Measurements from ENCODE around the gene CAPZA1.

CAPZA1 gene

GRCh38 chr1:112678605-112679004 lies 59.0 kb downstream of the CAPZA1 start:
- no peak for FAIRE-seq

- no peak for FAIRE-seq
These were observed 66.3 kb downstream of the CAPZA1 start for GRCh38 chr1:112685913-112686312.

- no peak for FAIRE-seq
These were observed 66.8 kb downstream of the CAPZA1 start for GRCh38 chr1:112686417-112686816.

- FAIRE-seq: no peak
These were observed 67.2 kb downstream of the CAPZA1 start for GRCh38 chr1:112686835-112687234.

- no peak for FAIRE-seq
These were observed 67.7 kb downstream of the CAPZA1 start for GRCh38 chr1:112687361-112687760.

- FAIRE-seq: no peak
These were observed 68.3 kb downstream of the CAPZA1 start for GRCh38 chr1:112687785-112688496.

- FAIRE-seq: no peak
These were observed 69.2 kb downstream of the CAPZA1 start for GRCh38 chr1:112688781-112689193.

- no peak for FAIRE-seq
These were observed 69.7 kb downstream of the CAPZA1 start for GRCh38 chr1:112689196-112689841.

GRCh38 chr1:112689842-112690237 lies 70.2 kb downstream of the CAPZA1 start:
- no peak for FAIRE-seq

GRCh38 chr1:112692681-112693080 lies 73.0 kb downstream of the CAPZA1 start:
- no peak for FAIRE-seq

- FAIRE-seq: no peak
These were observed 74.2 kb downstream of the CAPZA1 start for GRCh38 chr1:112693821-112694220.

- FAIRE-seq: no peak
These were observed 74.8 kb downstream of the CAPZA1 start for GRCh38 chr1:112694363-112694929.

- FAIRE-seq: no peak
These were observed 75.6 kb downstream of the CAPZA1 start for GRCh38 chr1:112695276-112695675.

GRCh38 chr1:112696578-112697314 lies 77.1 kb downstream of the CAPZA1 start:
- no peak for FAIRE-seq

- FAIRE-seq: no peak
These were observed 78.2 kb downstream of the CAPZA1 start for GRCh38 chr1:112697781-112698201.

- no peak for FAIRE-seq
These were observed 79.0 kb downstream of the CAPZA1 start for GRCh38 chr1:112698366-112699310.

GRCh38 chr1:112699425-112700144 lies 80.0 kb downstream of the CAPZA1 start:
- no peak for FAIRE-seq

GRCh38 chr1:112700290-112701226 lies 80.9 kb downstream of the CAPZA1 start:
- no peak for FAIRE-seq

- no peak for FAIRE-seq
These were observed 81.8 kb downstream of the CAPZA1 start for GRCh38 chr1:112701227-112702066.

GRCh38 chr1:112702067-112702395 lies 82.4 kb downstream of the CAPZA1 start:
- no peak for FAIRE-seq

All from A204.1 (cell line).